Stimulated activated CD8-positive, alpha-beta memory T cell treated with anti-CD3 and anti-CD28 coated beads, Interleukin-15, amount 100 ng/mL, for 1 hour (primary cell): ENCODE measurements around the gene MGAT5.

Experiments used
- DNase-seq: peaks from one replicate; pipeline ENCODE4 v3.0.0-alpha.2; 2020; ENCODE audit warnings: low read depth

The MGAT5 gene

DNA sequence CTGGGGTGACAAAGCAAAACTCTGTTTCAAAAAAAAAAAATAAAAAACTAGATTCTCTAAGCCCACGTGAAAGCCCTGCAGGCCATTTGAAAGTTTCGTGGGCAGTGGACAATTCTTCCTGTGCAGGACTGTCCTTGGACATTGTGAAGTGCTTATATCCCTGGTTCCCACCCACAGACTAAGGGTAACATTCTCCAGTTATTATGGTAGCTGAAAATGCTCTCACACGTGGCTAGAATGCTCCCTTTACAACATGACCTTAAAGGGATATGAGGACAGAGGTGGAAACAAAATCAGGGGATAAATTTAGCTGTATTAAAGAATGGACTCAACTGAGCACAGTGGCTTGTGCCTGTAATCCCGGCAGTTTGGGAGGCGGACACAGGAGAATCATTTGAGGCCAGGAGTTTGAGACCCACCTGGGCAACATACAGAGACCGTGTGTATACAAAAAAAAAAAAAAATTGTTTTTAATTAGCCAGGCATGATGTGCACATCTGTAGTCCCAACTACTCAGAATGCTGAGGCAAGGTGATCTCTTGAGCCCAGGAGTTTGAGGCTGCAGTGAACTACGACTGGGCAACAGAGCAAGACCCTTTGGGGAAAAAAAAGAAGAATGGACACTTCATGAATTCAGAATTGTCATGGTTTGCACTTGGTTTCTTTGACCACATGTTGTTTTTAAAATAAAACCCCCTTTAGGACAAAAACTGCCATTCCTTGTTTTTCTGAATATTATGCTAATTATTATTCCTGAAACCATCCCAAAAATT is 167.9 kb downstream of the MGAT5 start:
- DNase-seq = no peak

DNA sequence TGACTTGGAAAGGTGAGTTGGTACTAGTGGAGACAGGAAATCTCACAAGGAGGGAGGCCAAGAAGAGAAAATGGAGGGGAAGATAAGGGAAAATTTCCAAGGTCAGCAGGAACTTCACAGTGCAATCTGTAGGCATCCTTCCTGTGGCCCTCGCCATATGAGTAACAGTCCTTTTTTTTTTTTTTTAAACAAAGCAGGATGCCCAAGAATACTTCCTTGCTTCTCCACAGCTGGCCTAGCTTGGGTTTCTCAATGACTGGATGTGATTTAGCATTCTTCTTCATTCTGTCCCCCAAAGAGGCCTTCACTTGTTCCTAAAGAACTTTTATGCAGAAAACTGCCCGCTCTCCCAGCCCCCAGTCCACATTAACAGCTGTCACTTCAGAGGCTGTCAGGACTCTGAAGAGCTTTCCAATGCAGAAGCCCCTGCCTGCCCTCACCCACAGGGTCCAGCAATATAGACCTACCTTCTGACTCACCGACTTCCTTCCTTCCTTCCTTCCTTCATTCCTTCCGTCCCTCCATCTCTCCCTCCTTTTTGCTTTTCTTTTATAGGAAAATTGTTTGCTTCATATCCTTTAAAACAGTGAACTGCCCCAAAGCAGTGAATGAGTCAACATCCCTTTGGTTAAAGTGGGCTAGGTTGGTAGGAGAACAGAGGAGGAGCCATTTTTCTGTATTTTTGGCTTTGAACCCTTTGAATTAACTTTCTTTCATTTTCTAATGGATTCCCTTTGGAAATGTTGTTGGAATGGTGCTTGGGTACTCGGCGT is 172.0 kb downstream of the MGAT5 start:
- DNase-seq = no peak

DNA sequence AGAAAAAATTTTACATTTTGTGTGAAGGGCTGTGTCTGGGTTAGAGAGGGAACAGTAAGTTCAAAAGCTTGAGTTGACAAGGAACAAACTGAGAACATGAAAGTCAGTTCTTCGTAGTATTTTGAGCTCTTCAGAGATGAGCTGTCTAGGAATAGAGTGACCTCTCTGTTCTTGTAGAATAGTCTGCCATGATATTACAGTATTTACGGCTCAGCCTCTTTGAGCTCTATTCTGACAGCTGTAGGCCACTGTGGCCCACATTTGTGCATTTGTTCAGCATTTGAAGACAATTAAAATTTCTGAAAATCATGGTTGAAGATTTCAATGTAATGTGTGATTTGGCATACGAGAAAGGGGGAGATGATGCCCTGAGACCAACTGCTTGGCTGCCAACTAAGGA is 172.8 kb downstream of the MGAT5 start:
- DNase-seq = no peak

DNA sequence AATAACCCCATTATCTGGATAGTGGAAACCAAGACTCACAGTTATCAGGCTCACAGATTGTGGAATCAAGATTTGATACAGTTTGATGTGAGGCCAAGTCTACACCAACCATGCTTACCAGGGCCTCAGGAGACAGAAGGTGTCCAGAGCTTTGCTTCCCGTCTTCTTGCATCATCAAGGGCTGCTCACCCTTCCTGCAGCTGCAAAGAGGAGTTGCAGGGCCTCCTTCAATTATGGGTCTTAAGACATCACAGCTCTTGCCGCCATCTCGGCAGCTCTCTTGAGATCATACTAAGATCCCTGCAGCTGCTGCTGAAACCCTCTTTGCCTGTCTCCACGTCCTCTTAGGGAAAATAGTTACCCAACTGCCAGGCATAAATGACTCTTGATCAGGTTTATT is 176.0 kb downstream of the MGAT5 start:
- DNase-seq = no peak

DNA sequence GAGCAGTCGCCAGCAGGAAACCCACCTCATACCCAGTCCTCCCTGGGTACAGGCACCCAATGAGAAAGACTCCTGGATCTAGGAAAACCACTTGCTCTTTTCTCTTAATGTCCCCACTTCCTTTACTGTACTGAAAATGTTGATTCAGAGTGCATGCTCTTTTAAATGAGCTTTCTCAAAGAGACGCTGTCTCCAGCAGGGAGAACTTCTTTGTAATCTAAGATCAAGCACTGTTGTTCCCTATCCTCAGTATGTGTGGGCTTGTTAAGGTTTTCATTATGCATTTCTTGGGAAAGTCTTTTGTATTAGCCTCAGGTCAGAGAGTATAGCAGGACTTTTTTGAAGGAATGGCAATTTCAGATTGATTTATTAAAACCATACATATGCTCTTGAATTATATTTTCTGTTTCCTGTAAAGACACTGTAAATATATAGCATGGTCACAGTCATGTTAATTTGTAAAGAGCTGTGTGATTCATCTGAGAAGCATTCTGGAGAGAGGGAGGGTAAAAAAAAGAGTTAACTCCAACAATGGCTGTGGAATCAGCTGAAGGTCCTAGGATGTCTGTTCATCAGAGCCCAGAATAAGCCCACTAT is 178.1 kb downstream of the MGAT5 start:
- no peak for DNase-seq

DNA sequence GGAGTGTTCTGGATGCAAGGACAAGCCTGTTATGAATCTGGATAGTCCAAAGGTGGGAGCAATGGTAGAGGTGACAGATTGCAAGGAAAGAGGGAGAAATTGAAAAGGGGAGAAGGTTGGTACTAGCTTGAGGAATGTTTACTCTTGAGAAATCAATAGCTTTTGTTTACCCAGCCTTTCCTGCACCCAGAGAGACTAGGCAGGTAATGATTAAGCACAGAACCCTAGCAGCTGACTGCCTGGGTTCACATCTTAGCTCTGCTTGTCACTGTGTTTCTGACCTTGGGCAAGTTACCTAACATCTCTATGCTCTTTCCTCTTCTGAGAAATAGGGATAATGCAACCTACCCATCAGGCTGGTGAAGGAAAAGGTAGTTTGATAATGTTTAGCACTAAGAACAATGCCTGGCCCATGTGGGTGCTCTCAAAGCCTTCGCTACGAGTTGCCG is 178.6 kb downstream of the MGAT5 start:
- no peak for DNase-seq

DNA sequence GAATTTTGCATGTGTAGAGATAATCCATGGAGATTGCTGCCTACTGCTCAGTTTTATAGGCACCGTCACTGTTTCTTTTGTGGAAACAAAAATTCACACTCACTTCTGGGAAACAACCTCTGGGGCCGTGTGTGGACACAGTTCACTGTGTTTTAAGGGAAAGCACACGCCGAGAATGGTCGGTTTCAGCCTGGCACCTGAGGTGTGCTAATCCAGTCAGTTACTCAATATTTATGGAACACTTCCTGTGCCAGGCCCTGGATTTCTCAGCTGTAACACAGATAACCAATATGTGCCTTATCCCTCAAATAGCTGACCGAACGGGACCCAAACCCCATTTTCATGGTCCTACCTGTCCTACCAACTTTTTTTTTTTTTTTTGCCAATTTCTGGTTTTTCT is 179.6 kb downstream of the MGAT5 start:
- no peak for DNase-seq

DNA sequence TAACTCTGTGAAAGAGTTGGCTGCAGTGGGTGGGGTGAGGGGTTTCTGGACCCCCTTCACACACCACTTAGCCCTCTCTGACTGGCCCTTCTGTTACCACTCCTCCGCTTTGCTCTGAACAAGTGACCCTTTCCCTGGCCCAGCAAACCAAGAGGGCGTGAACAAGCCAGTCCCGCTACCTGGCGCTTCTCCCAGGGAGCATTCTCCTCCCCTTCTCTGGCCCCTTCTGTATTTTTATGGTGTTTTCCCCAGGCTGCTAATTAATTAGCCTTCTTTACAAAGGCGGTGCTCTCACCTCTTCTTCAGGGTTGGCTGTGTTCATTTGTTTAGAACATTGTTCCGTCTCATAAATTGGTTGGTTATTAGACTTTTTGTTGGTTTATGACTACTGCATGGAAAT is 180.1 kb downstream of the MGAT5 start:
- DNase-seq = no peak

DNA sequence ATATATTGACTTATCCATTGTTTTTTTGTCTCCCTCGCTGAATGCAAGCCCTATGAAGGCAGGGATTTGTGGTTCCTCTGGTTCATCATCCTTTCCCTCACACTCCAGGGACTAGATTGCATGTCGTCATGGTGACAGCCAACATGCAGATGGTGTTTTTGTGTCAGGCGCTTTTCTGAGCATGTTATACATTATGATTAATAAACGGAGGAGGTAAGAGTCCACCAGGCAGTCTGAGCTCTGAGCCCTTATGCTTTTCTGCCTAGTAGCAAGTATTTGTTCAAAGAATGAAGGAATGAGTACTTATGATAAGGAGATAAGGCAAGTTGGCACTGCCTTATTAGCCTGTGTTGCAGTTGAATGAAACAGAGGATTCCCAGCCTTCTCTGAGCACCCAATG is 181.6 kb downstream of the MGAT5 start:
- DNase-seq = no peak

DNA sequence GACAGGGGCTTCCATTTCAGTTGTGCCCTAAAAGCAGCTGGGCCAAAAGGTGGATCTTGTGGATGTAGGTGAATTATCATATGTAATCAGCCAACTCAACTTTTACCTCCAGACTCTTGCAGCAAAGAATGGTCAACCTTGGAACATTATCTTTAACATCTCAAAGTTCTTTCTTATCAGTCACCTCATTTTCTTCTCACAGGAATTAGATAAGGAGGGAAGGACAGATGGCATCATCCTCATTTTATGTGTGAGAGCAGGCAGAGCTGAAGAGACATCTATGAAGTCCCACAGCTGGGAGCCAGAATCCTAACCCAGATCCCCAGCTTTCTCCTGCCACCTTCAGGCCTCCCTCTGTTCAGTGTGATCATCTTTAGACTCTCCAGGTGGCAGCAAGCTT is 182.1 kb downstream of the MGAT5 start:
- DNase-seq = no peak

DNA sequence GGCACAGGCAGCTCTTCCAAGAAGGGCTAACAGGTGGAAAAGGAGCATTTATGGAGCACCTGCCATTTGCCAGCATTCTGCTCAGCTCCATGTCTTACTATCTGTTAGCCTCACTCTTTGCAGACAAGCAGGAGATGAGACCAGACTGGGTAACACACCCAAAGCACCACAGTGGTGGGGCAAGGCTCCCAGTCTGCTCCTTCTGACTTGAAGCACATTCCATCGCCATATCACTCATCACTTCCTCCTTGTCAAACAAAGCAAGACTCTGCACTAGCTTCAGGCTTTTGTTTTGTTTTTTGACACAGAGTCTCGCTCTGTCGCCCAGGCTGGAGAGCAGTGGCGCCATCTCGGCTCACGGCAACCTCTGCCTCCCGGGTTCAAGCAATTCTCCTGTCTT is 182.8 kb downstream of the MGAT5 start:
- no peak for DNase-seq

DNA sequence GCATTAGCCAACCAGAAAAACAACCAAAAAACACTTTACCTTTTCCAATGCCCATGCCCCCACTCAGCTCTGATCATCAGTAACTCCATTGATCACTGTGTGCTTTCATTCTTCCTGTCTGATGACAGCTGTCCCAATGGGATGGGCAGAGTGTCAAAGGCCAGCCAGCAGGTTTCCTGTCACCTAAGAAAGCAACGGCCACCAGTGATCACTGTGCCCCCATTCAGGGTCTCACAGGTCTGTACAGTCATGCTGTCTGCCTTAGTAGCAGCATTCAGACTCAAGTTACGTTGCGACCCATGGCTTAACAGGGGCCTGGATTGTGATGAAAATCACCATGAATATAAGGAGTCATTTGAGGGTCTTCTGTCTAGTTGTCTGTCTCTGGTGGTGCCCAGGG is 184.5 kb downstream of the MGAT5 start:
- DNase-seq = no peak

DNA sequence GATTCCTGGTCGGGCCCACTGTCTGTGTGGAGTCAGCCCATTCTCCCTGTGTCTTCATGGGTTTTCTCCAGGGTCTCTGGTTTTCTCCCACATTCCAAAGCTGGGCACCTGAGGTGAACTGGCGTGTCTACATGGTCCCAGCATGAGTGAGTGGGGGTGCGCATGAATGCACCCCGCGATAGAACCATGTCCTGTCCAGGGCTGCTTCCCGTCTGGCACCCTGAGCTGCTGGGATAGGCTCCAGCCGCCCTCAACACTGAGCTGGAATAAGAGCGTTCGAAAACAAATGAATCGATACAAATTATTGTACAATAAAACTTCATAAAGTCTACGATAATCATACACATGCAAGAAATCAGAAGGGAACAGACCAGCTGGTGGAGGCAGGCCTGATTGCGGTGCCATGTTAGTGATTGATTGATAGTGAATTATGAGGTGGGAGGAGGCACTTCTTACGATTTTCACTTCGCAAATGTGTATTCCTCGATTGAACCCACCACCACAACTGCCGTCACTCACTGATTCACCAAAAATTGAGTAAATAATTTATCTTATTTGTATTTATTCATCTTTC is 186.6 kb downstream of the MGAT5 start:
- DNase-seq = no peak

DNA sequence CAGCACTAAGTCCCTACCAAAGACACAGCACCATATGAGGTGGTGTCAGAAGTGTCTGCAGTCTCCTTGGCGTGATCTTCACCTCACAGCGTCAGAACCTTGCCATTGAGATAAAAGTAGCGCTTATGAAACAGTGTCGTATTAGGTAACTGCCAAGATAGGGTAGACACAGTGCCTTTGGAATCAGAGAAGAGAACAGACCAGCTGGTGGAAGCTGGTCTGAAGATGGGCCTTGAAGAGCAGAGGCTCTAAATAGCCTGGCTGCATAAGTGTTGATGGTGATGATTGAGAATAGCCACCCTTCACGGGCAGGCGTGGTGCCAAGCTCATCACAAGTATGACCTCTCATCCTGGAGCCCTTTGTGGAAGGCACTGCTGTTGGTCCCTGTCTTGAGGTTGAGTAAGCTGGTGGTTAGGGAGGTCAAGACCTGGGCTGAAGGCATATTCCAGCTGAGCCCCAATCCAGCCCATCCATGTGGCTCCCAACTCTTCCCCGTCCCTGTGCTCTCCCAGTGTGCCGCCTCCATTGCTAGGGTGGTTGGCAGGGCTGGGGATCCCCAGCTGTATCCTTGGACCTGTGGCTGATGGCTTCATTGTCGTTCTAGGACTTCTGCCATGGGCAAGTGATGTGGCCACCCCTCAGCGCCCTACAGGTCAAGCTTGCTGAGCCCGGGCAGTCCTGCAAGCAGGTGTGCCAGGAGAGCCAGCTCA is 187.4 kb downstream of the MGAT5 start:
- no peak for DNase-seq

DNA sequence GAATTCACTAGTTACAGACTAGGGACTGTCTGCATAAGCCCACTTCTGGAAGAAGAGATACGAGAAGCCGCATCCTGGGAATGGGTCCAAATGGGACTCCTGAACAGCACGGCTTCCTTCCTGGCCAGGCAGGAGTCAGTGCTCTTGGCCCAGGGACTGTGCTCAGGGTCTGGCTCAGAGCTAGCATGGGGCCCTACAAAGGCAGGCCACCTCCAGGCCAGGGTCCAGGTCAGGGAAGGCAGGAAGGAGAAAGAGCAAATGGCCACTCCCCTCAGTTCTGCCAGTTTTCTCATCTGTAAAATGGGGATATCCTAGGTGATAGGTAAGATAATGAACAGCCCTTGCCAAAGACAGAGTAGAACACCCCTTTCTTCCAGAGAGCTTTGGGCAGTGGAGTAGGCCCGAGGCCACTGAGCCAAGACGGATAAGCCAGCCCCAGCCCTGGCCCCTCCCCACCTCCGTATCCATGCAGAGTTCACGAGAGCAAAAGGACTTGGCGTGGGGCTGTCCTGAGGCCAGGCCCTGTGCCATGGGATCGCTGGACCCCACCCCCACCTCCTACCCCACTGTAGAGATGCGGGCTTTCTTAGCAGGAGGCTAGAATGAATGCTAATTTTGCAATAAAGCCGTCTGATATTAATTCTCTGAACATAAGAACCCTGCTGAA is 190.1 kb downstream of the MGAT5 start:
- DNase-seq = no peak

DNA sequence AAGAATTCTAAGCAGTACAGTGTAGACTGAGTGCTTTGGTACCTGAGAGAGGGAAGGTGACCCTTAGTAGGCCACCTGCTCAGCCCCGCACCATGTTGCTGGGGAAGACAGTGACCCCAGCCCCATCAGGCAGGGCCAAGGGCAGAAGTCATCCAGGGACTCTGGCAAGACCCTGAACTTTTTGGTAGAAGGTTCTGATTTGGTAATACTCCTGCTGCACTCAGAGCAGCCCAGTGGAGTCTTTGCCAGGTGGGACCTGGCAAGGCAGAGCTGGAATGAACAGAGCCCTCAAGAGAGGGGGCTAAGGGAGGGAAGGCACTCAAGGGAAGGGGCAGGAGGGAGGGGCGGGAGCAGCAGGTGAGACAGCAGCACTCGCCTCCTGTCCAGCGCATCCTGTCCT is 191.2 kb downstream of the MGAT5 start:
- no peak for DNase-seq

DNA sequence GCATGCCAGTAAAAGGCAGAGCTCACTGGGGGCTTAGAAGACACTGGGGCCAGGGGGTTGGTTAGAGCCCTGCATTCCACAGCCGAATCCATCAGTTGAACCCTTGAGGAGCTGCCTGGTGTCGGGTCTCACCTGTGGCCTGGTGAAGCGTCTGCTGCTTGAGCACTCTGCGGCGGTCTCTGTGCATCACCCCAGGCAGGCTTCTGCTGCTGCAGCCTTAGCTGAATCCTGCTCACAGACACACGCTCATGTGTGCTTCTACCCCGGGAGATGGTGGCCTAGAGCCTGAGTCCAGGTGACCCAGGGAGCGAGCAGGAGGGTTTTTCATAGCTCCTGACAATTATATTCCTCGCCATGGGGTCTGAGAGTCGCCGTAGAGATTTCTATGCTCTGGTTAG is 192.1 kb downstream of the MGAT5 start:
- DNase-seq = no peak

DNA sequence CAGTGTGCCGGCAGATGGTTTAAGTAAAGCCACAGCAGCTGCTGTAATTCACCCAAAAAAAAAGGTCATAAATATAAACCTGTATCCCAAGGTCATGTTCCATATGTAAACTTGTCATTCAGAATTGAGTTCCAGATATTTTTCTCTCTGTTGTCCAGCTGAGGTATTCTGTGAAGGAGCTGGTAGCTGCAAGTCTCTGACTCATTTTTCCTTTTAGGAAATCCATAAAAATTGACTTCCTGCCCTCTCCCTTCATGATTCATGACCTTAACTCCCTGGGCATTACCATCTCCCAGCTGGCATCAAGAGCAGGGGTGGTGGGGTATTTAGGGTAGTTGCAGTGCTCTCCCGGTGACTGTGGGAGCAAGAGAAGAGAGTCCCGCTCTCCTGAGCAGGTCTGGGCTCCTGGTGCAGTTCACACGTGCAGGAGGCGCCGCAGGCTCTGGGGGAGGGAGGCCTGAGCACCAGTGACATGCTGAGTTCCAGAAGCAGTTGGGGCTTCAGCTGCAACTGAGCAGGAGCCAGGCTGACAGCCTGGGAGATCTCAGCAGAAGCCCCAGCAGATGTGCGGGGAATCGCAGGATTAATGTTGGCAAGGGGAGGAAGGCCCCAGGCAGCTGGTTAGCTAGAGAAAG is 192.6 kb downstream of the MGAT5 start:
- DNase-seq = no peak

DNA sequence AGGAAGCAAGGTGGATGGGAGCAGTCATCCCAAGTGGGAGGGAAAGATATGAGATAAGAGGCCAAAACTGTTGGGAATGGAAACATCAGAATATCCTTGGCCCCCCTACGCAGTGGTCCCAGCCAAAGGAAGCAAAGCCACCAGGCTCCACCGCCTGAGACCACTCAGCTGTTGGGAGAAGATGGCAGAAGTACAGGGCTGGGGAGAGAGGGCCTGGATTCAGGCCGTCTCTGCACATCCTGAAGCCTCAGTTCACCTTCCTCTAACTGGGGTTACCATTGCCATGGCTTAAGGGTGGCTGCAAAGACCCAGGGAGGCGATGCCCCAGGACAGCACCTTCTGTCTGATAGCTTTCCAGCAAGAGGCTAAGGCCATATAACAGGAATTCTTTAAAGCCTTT is 193.8 kb downstream of the MGAT5 start:
- no peak for DNase-seq

DNA sequence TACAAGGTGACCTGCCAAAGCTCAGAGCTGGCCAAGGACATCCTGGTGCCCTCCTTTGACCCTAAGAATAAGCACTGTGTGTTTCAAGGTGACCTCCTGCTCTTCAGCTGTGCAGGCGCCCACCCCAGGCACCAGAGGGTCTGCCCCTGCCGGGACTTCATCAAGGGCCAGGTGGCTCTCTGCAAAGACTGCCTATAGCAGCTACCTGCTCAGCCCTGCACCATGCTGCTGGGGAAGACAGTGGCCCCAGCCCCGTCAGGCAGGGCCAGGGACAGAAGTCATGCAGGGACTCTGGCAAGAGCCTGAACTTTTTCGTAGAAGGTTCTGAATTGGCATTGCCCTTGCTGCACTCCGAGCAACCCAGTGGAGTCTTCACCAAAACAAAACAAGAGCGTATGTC is 194.8 kb downstream of the MGAT5 start:
- DNase-seq = no peak

DNA sequence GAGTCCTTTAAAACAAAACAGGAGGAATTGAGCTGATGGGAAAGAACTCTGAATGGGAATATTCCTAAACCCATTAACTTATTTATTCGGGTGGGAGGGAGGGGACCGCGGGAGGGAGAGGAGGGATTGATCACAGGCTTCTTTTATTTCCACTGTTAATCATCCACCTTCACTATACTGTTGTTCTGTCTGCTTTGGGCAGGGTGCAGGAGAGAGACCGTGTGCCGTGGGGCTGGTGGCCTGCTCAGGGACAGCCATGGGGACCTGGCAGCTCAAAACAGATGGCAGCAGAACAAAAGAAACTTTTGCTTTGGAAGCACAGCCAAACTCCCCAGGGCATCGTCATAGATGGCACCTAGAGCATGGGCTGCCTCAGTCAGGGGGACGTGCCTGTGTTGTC is 195.3 kb downstream of the MGAT5 start:
- DNase-seq = no peak
